ENCODE data around the gene PODXL2.
"Not testable (repeated sequence)": the region's sequence is repeated elsewhere in the genome, so short reads cannot be mapped to it uniquely, and the experiment has no call there.

The PODXL2 gene

GRCh38 chr3:127674790-127675189 lies 45.8 kb downstream of the PODXL2 start:
- no peak for DNase-seq (ENCODE audit: low read depth)

DNA sequence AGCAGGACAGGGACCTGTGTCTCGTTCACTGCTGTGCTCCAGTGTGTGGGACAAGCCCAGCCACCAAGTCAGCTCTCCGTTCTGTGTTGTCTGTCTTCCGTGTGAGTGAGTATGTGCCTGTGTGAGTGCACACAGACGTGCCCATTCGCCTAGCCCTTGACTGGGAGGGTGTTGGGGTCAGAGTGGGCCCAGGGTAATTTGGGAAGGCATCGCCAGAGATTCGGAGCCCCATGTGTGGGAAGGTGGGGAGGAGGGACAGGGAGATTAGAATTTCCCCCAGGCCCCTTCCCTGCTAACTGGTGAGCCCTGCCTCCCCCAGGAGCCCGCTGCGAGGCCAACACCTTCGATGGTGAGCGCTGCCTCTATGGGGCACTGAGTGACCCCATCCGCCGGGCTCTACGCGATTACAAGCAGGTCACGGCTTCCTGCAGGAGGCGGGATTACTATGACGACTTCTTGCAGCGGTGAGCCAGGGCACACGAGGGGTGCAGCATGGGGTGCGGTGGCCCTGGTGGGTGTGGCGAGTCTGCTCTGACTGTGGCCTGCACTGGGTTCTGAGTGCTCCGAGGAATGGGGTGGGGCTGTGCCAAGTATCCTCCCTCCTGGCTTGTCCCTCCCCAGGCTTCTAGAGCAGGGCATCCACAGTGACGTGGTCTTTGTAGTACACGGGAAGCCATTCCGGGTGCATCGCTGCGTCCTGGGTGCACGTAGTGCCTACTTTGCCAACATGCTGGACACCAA lies 46.8 kb downstream of the PODXL2 start:
- no peak for DNase-seq (ENCODE audit: low read depth)

DNA sequence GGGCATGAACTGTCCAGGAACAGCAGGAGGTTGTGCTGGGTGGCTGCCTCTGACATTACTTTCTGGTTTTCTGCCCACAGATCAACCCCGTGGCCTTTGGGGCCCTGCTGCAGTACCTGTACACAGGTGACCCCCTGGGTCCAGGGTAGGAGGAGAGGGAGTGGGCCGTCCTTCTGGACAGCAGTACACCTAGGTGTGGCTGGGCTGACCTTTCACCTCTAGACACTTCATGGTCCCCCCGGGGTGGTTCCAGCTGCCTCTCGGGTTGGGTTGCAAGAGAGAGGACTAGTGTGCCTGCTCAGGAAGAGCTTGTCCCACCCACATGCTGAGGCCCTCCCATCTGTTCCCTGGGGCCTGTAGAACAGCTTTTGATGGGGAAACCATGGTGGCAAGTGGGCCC lies 47.5 kb downstream of the PODXL2 start:
- no peak for DNase-seq (ENCODE audit: low read depth)

- no peak for DNase-seq (ENCODE audit: low read depth)
Measured at GRCh38 chr3:127676921-127677351, 48.0 kb downstream of the PODXL2 start.

DNA sequence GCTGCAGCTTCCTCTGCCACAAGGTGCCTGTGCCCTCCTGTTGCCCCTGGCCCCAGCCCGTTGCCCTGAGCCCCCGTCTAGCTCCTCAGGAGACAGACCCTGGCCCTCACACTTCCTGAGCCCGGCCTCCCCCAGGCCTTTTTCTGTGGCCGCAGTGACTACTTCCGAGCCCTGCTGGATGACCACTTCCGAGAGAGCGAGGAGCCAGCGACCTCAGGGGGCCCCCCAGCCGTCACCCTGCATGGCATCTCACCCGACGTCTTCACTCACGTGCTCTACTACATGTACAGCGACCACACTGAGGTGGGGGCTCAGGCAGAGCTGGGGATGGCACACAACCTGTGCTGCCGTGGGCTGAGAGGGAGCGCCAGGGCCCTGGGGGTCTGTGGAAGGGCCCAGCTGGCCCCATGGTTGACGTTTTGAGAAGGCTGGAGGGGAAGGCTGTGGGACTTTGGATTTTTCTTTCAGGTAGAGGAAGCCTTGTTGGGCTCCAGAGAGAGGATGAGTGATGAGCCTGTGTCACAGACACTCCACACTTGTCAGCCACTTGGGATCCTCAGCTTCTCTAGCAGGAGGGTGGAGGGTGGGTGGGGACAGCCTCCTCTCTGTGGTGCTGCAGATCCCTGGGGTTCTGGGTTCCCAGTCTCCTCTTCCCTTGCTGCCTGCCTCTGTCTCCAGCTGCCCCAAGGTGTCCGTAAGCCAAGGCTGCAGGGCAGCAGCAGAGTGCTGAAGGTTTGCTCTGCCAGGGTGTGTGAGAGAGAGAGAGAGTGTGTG lies 48.7 kb downstream of the PODXL2 start:
- DNase-seq (ENCODE audit: low read depth), result no peak

DNA sequence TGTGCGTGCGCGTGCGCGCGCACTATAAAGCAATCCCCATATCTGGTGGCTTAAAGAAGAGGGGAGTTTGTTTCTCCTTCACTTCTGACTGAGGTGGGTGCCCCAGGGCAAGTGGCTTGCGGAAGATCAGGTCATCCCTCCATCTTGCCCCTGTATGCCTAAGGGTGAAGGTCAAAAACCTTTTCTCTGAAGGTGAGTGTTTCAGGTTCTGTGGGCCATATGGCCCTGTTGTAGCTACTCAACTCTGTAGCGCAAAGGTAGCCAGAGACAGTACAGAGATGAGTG lies 49.3 kb downstream of the PODXL2 start:
- no peak for DNase-seq (ENCODE audit: low read depth)

- DNase-seq (ENCODE audit: low read depth), result no peak
Measured at GRCh38 chr3:127678611-127679533, 49.9 kb downstream of the PODXL2 start.

GRCh38 chr3:127679534-127680145 lies 50.7 kb downstream of the PODXL2 start:
- DNase-seq (ENCODE audit: low read depth), result no peak

DNA sequence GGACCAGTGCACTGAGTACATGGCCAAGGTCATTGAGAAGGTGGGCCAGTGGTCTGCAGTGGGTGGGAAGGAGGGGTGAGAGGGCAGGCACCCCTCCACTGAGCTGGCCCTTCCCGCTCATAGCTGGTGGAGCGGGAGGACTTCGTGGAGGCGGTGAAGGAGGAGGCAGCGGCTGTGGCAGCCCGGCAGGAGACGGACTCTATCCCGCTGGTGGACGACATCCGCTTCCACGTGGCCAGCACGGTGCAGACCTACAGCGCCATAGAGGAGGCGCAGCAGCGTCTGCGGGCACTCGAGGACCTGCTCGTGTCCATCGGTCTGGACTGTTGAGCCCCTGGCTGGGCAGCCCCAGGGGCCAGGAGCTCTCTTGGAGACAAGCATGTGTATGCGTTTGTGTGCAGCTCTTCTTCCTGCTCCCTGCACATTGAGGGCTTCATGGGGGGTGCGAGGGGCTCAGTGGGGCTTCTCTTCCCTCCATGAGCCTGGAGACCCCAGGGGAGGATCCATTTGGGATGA lies 51.2 kb downstream of the PODXL2 start:
- DNase-seq (ENCODE audit: low read depth), result no peak

DNA sequence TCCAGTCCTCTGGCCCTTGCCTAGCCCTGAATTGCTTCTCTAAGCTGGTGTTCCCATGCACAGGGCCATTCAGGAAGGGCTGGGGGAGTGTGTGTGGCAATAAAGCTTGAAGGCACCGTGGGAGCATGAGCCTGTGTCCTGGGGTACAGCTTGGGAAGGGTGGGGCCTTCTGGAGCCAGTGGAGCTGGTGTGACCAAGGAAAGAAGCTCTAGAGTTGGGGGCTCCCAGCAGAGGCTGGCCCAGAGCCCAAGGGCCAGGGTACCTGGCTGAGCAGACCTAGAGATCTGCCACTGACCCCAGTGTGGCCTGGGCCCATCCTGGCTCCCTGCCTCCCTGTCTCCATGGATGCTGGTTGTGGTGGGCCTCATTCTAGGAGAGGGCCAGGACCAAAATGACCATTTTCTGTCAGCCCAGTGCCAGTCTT lies 51.8 kb downstream of the PODXL2 start:
- DNase-seq (ENCODE audit: low read depth), result no peak

GRCh38 chr3:127682175-127682554 lies 53.2 kb downstream of the PODXL2 start:
- not testable (repeated sequence) for DNase-seq (ENCODE audit: low read depth)

DNA sequence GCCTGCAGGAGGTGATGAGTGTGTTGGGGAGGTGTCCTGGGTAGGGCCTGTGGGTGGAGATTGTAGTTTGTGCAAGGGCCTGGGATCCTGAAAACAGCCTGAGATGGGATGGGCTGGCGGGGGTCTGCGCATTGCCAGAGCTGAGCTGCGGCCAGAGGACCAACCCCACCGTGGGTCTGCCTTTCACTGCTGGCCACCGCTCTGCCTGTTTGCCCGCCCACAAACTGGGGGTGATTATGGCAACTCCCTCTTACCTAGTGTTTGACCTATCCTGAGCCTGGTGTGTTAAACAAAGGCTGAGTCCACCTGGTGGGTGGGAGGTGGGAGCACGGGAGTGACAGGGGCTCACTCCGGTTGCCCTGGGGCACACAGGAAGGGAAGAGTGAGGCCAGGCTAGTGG lies 53.6 kb downstream of the PODXL2 start:
- DNase-seq (ENCODE audit: low read depth), result no peak

DNA sequence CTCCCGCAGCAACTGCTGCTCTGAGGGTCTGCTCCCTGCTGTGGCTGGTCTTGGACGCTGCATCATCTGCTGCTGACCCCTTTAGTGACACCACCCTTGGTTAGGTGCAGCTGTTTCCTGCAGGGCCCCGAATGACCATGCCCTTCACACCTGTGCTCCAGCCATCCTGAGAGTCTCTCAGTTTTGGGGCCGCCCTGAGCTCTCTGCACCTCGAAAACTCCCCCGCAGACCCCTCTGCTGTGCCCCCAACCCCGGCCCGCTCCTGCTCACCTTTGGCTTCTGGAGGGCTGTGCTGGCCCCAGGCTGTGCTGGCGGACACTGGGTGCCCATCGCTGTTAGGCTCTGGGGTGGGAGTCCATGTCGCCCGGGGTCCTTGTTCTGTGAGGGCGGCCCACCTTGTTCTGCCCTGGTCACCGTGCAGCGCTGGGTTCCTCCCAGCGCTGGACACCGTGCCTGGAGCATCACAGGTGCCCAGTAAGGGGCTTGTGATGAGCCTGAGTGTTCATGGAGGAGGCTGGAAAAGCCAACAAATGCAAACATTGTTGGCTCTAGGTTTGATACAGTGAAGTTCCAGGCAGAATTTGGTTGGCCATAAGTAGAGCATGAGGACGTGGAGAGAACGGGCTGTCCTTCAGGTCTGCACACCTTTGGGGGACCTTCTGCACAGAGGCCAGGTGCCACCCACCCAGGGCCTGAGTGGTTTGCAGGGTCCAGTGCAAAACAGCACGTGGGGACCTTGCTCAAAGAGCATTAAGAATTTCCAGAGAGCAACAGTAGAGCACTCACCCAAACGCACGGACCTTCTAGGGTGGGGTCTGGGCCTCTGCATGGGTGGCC lies 56.1 kb downstream of the PODXL2 start:
- DNase-seq (ENCODE audit: low read depth), result no peak

DNA sequence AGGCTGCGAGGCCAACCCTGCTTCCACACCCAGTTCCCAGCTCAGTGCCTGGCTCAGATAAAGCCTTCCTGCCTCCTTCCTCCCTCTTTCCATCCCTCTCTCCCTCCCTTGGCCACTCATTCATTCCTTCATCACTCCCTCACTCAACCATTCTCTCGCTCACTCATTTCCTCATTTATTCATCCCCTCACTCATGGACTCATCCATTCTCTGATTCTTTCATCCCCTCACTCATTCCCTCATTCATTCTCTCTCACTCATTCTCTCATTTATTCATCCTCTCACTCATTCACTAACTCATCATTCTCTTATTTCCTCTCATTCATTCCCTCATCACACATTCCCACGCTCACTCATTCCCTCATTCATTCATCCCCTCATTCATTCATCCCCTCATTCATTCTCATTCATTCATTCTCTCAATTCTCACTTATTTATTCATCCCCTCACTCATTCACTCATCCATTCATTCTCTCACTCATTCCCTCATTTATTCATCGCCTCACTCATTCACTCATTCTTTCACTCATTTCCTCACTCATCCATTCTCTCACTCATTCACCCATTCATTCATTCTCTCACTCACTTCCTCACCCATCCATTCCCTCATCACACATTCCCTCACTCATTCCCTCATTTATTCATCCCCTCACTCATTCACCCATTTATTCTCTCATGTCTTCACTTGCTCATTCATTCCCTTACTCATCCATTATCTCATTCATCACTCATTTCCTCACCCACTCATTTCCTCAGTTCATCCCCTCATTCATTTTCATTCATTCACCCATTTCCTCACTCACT lies 56.9 kb downstream of the PODXL2 start:
- no peak for DNase-seq (ENCODE audit: low read depth)

DNA sequence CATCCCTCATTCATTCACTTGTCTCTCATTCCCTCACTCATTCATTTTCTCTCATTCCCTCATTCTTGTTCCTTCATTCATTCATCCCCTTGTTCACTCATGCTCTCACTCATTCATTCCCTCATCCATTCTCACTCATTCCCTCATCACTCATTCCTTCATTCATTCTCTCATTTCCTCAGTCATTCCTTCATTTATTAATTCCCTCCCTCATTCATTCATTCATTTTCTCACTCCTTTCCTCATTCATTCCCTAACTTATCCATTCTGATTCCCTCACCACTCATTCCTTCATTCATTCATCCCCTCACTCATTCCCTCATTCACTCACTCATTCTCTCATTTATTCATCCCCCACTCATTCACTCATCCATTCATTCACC lies 57.5 kb downstream of the PODXL2 start:
- no peak for DNase-seq (ENCODE audit: low read depth)

DNA sequence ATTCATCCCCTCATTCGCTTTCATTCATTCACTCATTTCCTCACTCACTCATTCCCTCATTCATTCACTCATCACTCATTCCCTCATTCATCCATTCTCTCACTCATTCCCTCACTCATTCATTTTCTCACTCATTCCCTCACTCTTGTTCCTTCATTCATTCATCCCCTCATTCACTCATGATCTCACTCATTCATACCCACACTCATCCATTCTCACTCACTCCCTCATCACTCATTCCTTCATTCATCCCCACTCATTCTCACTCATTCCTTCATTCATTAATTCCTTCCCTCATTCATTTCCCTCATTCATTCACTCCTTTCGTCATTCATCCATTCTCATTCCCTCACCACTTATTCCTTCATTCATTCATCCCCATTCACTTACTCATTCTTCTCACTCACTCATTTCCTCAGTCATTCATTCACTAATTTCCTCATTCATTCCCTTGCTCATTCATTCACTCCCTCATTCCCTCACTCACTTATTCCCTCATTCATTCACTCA lies 58.3 kb downstream of the PODXL2 start:
- no peak for DNase-seq (ENCODE audit: low read depth)

GRCh38 chr3:127688022-127688415 lies 59.0 kb downstream of the PODXL2 start:
- no peak for DNase-seq (ENCODE audit: low read depth)

DNA sequence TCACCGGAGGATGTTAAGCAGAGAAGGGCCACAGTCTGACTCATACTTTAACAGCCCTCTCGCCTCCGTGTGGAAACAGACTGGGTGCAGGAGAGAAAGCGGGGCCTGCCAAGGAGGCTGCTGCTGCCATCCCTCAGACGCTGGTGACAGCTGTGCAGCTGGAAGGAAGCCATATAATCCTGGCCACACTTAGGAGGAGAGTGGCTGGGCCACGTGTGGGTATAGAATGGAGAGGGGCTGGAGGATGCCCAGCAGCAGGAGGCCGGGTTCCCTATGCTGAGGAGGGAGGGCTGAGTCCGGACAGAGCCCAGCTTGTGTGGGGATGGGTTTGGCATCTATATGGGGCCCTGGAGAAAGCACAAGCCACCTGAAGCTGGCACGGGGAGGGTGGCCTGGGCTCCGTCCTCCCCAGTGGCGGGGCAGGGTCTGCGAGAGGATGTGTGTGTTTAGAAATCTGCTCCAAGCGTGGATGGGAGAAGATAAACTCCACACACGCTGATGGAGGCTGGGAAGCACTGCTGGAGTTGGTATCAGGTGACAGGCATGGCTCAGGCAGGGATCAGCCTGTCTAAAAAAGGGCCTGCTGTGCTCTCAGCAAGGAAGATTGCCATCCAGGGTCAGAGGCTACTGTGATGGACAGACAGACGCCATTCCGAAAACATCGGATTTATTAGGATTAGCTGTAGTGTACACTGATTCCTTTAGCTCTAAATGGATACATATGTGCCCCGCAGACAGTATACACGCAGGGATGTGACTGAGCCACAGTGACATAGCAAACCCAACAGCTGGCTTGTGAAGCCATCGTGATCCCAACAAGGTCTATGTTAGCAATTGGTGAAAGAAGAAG lies 59.7 kb downstream of the PODXL2 start:
- no peak for DNase-seq (ENCODE audit: low read depth)

DNA sequence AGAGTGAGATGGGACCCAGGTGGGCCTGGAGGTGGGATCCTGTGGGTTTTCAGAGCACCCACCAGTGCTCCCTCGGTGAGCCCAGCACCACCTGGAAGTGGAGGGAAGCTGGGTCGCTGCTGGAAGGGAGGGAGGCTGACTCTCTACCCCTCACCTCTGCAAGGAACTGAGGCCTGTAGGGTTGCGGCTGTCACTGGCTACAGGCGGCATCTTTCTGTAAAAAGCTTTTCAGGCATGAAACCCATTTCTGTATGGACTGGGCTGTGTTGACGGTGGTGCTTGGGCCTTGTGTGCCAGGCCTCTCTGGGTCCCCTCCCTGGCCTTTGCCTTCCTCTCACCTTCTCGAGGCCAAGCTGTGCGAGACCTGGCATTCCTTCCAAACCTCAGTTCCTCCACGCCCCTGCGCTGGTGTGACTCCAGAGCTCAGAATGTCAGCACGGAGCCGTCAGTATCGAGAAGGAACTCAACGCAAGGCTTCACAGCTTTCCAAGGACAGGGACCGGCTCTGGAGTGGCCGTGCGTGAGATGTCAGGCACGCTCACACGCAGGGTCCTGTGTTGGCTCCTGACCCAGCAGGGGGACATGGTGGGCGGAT lies 60.4 kb downstream of the PODXL2 start:
- no peak for DNase-seq (ENCODE audit: low read depth)

All from non-pigmented ciliary epithelial cell (primary cell).